Measurements from ENCODE around the gene TMEM158.

The TMEM158 gene

DNA sequence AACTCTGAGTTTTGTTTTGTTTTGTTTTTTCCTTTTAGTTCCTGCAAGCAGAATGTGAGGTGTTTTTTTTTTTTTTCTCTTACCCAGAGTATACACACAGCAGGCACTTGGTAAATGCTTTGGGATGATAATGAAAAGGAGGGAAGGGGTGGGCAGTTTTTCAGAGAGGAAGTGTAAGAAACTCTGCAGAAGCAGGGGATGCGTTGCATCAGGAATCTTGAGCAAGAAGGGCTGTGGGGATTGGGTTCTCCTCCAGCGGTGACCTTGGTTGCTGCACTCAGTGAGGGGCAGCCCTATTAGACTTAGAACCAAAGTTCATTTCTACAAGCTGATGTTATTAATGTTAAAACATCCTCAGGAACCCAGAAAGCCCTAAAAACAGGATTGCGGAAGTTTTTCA lies 32.2 kb upstream of the TMEM158 start:
- Histone ChIP-seq H3K4me2 (ENCODE audit: low read depth, low read length) (no peak overlapping the region), H3K27me3 (replicated peaks; ENCODE audit: insufficient read depth, low read length) (no peaks in the 10 kb centered on the region), H3K36me3 (replicated peaks; ENCODE audit: insufficient read depth, low read length) (no peaks in the 10 kb centered on the region), H3K79me2 (ENCODE audit: low read length) (no peaks in the 10 kb centered on the region), H3K9me3 (replicated peaks; ENCODE audit: insufficient read depth, low read length) (no peaks in the 10 kb centered on the region), H3K9me2 (replicated peaks; ENCODE audit: insufficient read depth, low read length) (no peaks in the 10 kb centered on the region), H3K27ac (ENCODE audit: low read length) (no peak overlapping the region), H3K4me1 (ENCODE audit: low read length) (no peaks in the 10 kb centered on the region), H3K9ac (ENCODE audit: low read length) (no peak overlapping the region), H2AFZ (ENCODE audit: low read length) (no peak overlapping the region), H3K4me3 (ENCODE audit: low read length) (no peak overlapping the region), H4K20me1 (ENCODE audit: insufficient read depth, low read length) (no peaks in the 10 kb centered on the region), H3F3A (ENCODE audit: insufficient read depth, low read length) (no peaks in the 10 kb centered on the region)
- DNase-seq, result no peak
- TF ChIP-seq EZH2 (optimal IDR thresholded peaks at IDR 0.05; ENCODE audit: low read depth, low read length) (no peak), EZH2phosphoT487 (IDR thresholded peaks at IDR 0.05; ENCODE audit: low read length) (no peak)
- TF ChIP-seq, protein P1, sequence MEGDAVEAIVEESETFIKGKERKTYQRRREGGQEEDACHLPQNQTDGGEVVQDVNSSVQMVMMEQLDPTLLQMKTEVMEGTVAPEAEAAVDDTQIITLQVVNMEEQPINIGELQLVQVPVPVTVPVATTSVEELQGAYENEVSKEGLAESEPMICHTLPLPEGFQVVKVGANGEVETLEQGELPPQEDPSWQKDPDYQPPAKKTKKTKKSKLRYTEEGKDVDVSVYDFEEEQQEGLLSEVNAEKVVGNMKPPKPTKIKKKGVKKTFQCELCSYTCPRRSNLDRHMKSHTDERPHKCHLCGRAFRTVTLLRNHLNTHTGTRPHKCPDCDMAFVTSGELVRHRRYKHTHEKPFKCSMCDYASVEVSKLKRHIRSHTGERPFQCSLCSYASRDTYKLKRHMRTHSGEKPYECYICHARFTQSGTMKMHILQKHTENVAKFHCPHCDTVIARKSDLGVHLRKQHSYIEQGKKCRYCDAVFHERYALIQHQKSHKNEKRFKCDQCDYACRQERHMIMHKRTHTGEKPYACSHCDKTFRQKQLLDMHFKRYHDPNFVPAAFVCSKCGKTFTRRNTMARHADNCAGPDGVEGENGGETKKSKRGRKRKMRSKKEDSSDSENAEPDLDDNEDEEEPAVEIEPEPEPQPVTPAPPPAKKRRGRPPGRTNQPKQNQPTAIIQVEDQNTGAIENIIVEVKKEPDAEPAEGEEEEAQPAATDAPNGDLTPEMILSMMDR (IDR thresholded peaks at IDR 0.05; ENCODE audit: low read length), result no peak

DNA sequence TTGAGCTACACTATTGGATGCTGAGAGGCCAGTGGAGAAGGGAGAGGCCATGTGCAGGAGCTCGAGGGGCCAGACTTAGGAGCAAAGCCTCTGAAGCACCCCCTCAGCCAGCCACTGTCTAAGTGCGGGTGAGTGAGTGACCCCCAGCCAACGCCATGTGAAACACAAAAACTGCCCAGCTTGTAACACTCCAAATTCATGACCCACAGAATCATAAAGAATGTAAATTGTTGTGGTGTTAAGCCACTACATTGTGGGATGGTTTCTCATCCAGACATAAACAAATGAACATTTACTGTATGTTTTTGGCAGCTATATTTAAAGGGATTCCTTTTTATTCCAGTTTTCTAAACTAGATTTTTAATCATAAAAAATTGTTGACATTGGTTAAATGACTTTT lies 27.2 kb upstream of the TMEM158 start:
- Histone ChIP-seq H3K4me2 (ENCODE audit: low read depth, low read length) (no peak overlapping the region), H3K4me1 (ENCODE audit: low read length) (no peaks in the 10 kb centered on the region)

DNA sequence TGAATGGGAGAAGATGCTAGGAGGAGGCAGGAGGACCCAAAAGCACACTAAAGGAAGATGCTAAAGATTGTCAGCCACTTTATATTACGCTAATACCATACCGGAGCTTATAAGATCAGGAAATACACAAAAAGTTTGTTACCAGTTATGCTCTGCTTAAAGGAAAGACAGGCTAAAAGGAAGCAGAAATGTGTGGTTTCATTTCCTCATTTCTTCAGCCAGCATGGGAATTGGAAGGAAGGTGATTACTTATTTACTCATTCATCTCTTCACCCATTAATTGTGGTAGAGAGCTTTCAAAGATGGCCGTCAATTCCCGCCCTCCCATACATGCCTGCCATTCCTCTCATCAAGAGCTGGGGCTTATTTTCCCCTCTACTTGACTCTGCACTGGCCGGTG lies 26.7 kb upstream of the TMEM158 start:
- Histone ChIP-seq H3K27ac (ENCODE audit: low read length) (no peak overlapping the region), H3K79me2 (ENCODE audit: low read length) (no peaks in the 10 kb centered on the region), H3K4me3 (ENCODE audit: low read length) (no peak overlapping the region), H3K9me2 (replicated peaks; ENCODE audit: insufficient read depth, low read length) (no peaks in the 10 kb centered on the region), H3K36me3 (replicated peaks; ENCODE audit: insufficient read depth, low read length) (no peaks in the 10 kb centered on the region), H3K27me3 (replicated peaks; ENCODE audit: insufficient read depth, low read length) (no peaks in the 10 kb centered on the region), H3F3A (ENCODE audit: insufficient read depth, low read length) (no peaks in the 10 kb centered on the region), H3K4me1 (ENCODE audit: low read length) (no peaks in the 10 kb centered on the region), H3K9ac (ENCODE audit: low read length) (no peak overlapping the region), H3K9me3 (replicated peaks; ENCODE audit: insufficient read depth, low read length) (no peaks in the 10 kb centered on the region), H3K4me2 (ENCODE audit: low read depth, low read length) (no peak overlapping the region), H2AFZ (ENCODE audit: low read length) (no peak overlapping the region), H4K20me1 (ENCODE audit: insufficient read depth, low read length) (no peaks in the 10 kb centered on the region)
- TF ChIP-seq, protein P1 (IDR thresholded peaks at IDR 0.05; ENCODE audit: low read length), result no peak
- TF ChIP-seq EZH2 (optimal IDR thresholded peaks at IDR 0.05; ENCODE audit: low read depth, low read length) (no peak), EZH2phosphoT487 (IDR thresholded peaks at IDR 0.05; ENCODE audit: low read length) (no peak)
- no peak for DNase-seq

More for the DNA sequence above, 27.2 kb upstream of the TMEM158 start:
- Histone ChIP-seq H3K9me2 (replicated peaks; ENCODE audit: insufficient read depth, low read length) (no peaks in the 10 kb centered on the region), H3K9ac (ENCODE audit: low read length) (no peak overlapping the region), H3K79me2 (ENCODE audit: low read length) (no peaks in the 10 kb centered on the region), H3K27ac (ENCODE audit: low read length) (no peak overlapping the region), H3K36me3 (replicated peaks; ENCODE audit: insufficient read depth, low read length) (no peaks in the 10 kb centered on the region), H3K4me3 (ENCODE audit: low read length) (no peak overlapping the region), H2AFZ (ENCODE audit: low read length) (no peak overlapping the region), H4K20me1 (ENCODE audit: insufficient read depth, low read length) (no peaks in the 10 kb centered on the region), H3K9me3 (replicated peaks; ENCODE audit: insufficient read depth, low read length) (no peaks in the 10 kb centered on the region), H3F3A (ENCODE audit: insufficient read depth, low read length) (no peaks in the 10 kb centered on the region), H3K27me3 (replicated peaks; ENCODE audit: insufficient read depth, low read length) (no peaks in the 10 kb centered on the region)
- TF ChIP-seq EZH2 (optimal IDR thresholded peaks at IDR 0.05; ENCODE audit: low read depth, low read length) (no peak), EZH2phosphoT487 (IDR thresholded peaks at IDR 0.05; ENCODE audit: low read length) (no peak)
- TF ChIP-seq, protein P1 (IDR thresholded peaks at IDR 0.05; ENCODE audit: low read length), result no peak
- no peak for DNase-seq
